Thyroid gland (tissue), 4 donors: Measurements from ENCODE around the gene OVCA2.

Experiments used
- CTCF ChIP-seq, 6 experiments: fragments of 200-600 bp in 3 of 6; fragments of 450-650 bp in 3 of 6; sonication (generic) in 3 of 6; IDR thresholded peaks; one replicate each; pipeline ENCODE4 v1.5.1; 2016 to 2019; ENCODE audit warnings: antibody characterized with exemption in 6 of 6, mild to moderate bottlenecking in 2 of 6, inconsistent platforms in 1 of 6, moderate library complexity in 1 of 6
- POLR2A ChIP-seq, 2 donors: fragments of 450-650 bp; IDR thresholded peaks; one replicate each; pipeline ENCODE4 v1.6.1; 2017; ENCODE audit warnings: antibody characterized with exemption in 2 of 2, mild to moderate bottlenecking in 2 of 2, moderate library complexity in 1 of 2

DNA sequence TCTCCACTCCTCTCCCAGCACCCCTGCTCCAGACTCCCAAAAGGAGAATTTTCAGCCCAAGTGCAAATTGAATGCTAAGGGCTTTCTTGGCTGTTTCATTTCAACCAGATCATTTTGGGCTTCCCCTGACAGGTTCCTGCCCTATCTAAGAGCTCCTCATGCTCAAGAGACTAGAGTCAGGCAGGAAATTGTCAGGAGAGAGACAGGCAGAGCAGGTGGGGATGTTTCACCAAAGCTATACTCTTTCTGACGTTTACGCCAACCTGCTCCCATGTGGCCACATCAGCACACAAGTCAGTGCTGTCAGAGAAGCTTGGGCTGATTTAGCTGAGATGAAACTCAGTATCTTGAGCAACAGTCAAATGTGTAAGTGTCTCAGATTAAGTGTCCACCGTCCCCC is 44.5 kb downstream of the OVCA2 start:
- TF ChIP-seq CTCF (IDR thresholded peaks at IDR 0.05) (no peak), POLR2A (IDR thresholded peaks at IDR 0.05) (no peak)
